ENCODE measurements around the gene ELL.

The ELL gene

DNA sequence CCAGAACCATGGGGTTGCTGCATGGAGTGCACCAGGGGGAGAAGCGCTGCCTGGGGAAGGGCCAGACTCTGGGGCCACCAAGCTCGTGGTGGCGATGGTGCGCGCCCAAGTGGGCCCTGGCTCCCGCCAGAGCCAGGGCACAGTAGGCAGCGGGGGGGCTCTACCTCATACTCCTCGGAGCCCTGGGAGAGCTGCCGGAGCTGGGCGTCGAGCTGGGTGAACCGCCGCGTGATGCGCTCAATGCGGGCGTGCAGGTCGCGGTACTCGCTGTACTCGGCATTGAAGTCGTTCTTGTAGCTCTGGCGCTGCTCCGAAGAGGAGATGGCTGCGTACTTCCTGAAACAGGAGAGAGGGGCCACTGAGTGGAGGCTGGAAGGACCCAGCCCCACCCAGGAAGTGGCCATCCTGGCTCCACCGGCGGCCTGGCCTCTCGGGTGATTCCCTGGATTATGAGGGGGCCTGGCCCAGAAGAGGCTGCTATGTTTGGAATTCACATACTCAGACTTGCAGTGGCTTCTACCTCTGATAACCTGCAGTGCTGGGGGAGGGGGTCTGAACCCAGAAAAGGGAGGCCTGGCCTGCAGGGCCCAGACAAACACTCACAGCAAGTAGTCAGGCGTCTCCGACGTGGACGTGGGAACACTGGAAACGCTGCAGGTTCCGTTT is 75.6 kb downstream of the ELL start:
- TF ChIP-seq, protein P1, sequence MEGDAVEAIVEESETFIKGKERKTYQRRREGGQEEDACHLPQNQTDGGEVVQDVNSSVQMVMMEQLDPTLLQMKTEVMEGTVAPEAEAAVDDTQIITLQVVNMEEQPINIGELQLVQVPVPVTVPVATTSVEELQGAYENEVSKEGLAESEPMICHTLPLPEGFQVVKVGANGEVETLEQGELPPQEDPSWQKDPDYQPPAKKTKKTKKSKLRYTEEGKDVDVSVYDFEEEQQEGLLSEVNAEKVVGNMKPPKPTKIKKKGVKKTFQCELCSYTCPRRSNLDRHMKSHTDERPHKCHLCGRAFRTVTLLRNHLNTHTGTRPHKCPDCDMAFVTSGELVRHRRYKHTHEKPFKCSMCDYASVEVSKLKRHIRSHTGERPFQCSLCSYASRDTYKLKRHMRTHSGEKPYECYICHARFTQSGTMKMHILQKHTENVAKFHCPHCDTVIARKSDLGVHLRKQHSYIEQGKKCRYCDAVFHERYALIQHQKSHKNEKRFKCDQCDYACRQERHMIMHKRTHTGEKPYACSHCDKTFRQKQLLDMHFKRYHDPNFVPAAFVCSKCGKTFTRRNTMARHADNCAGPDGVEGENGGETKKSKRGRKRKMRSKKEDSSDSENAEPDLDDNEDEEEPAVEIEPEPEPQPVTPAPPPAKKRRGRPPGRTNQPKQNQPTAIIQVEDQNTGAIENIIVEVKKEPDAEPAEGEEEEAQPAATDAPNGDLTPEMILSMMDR (conservative IDR thresholded peaks at IDR 0.05; ENCODE audit: control insufficient read depth, insufficient read depth, low read depth, low read length) = no peak
- DNase-seq (ENCODE audit: low read depth) = no peak
- H3K4me3 ChIP-seq (ENCODE audit: control insufficient read depth, low read depth, low read length) = no peak overlapping the region

GRCh38 chr19:18445262-18445948 is 76.5 kb downstream of the ELL start:
- H3K4me3 ChIP-seq (ENCODE audit: control insufficient read depth, low read depth, low read length) = no peak overlapping the region
- DNase-seq (ENCODE audit: low read depth) = no peak
- TF ChIP-seq, protein P1 (conservative IDR thresholded peaks at IDR 0.05; ENCODE audit: control insufficient read depth, insufficient read depth, low read depth, low read length) = no peak

GRCh38 chr19:18444513-18444912 is 77.4 kb downstream of the ELL start:
- TF ChIP-seq, protein P1 (conservative IDR thresholded peaks at IDR 0.05; ENCODE audit: control insufficient read depth, insufficient read depth, low read depth, low read length) = no peak
- no peak for DNase-seq (ENCODE audit: low read depth)
- no peak overlapping the region for H3K4me3 ChIP-seq (ENCODE audit: control insufficient read depth, low read depth, low read length)

GRCh38 chr19:18443831-18444230 is 78.0 kb downstream of the ELL start:
- H3K4me3 ChIP-seq (ENCODE audit: control insufficient read depth, low read depth, low read length) = no peak overlapping the region
- DNase-seq (ENCODE audit: low read depth) = no peak
- TF ChIP-seq, protein P1 (conservative IDR thresholded peaks at IDR 0.05; ENCODE audit: control insufficient read depth, insufficient read depth, low read depth, low read length) = no peak

DNA sequence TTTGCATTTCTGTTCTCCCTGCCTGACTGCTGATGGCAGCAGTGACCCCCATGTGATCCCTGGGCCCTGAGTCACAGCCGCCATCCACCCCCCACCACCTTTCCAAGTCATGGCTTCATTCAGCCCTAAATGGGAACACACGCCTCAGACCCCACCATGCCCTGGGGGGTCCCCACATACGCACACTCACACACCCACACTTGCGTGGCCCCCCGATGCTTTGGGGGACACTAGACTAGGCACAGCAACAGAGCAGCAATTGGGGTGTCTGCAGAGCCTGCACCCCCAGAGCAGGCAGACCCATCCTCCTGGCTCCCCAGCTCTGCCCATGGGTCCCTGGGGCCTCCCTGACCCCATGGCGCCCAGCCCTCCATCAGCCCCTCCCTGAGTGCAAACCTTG is 78.5 kb downstream of the ELL start:
- no peak overlapping the region for H3K4me3 ChIP-seq (ENCODE audit: control insufficient read depth, low read depth, low read length)
- TF ChIP-seq, protein P1 (conservative IDR thresholded peaks at IDR 0.05; ENCODE audit: control insufficient read depth, insufficient read depth, low read depth, low read length) = no peak
- DNase-seq (ENCODE audit: low read depth) = no peak

DNA sequence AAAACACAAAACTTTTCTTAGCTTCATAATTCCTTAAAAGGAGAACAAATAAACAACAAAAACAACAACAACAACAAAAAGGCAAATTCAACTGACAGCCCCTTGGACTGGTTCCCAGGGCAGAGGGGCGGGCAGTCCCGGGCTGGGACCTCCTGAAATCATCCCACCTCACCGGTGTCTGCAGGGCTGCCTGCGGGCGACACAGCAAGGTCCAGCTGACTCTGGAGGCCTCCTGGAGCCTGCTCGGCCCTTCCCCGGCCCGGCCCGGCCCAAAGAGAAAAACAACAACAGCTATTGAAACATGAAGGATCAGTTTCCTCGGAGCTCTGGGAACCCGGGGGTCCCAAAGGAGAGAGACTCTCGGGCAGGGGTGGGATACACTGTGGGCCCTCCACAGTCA is 78.9 kb downstream of the ELL start:
- TF ChIP-seq, protein P1 (conservative IDR thresholded peaks at IDR 0.05; ENCODE audit: control insufficient read depth, insufficient read depth, low read depth, low read length) = no peak
- DNase-seq (ENCODE audit: low read depth) = no peak
- no peak overlapping the region for H3K4me3 ChIP-seq (ENCODE audit: control insufficient read depth, low read depth, low read length)
